Uterus (tissue), 2 donors: ENCODE results near the gene OXNAD1.

Experiments used
- CTCF ChIP-seq, 4 experiments: fragments of 200-600 bp in 2 of 4; fragments of 450-650 bp in 2 of 4; sonication (generic) in 2 of 4; IDR thresholded peaks; one replicate each; pipeline ENCODE4 v1.5.1; 2016 to 2019; ENCODE audit warnings: antibody characterized with exemption in 4 of 4, mild to moderate bottlenecking in 2 of 4, moderate library complexity in 1 of 4
- POLR2A ChIP-seq, 2 donors: fragments of 450-650 bp; IDR thresholded peaks; one replicate each; pipeline ENCODE4 v1.6.1; 2016; ENCODE audit warnings: antibody characterized with exemption in 2 of 2, mild to moderate bottlenecking in 1 of 2, moderate library complexity in 1 of 2

GRCh38 chr3:16308727-16309126 lies 43.7 kb downstream of the OXNAD1 start:
- TF ChIP-seq CTCF (IDR thresholded peaks at IDR 0.05) (no peak), POLR2A (IDR thresholded peaks at IDR 0.05) (no peak)
